HS-27A (cell line): ENCODE measurements around the gene CFLAR.
"Not testable (repeated sequence)": the region's sequence is repeated elsewhere in the genome, so short reads cannot be mapped to it uniquely, and the experiment has no call there.

Source experiments
- DNase-seq: peaks from one replicate; pipeline ENCODE4 v3.0.0-alpha.2; 2012; ENCODE audit warnings: low read depth, missing footprints

The CFLAR gene

DNA sequence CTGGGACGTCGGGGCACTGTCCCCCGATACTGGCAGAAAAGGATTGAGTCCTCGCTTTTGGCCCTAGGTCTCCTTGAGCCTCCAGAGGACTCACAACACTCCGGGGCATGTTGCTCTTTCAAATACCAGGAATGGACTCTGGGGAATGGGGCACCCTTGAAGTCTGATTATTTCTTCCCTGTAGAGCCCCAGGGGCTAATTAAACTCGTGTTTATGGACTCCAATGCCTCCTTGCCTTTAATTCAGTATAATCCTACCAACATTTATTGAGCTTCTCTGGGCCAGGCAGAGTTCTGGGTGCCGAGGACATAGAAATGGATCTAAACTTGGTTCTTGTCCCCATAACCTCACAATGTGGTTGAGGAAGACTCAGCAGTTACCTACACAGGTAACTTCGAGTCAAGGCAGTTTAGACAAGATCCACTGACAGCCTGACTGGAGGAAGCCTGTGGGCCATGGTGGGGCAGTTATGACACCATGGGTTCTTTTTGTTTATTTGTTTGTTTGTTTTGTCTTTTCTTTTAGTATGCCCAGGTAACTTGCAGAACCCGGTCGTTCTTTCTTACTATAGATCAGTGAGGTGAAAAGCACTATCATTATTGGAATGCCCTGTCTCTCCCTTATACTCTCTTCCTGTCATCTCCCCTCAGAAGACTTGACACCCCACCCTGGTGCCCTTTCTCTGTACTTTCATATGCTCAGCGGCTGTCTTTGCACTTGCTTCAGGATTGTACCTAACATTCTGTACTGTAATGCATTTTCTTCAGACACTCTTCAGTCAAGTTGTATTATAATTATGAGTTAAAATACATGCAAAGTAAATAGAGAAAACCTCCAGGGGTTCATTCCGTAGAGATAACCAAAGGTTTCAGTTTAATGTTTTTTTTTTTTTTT lies 3.2 kb downstream of the CFLAR start:
- no peak for DNase-seq

DNA sequence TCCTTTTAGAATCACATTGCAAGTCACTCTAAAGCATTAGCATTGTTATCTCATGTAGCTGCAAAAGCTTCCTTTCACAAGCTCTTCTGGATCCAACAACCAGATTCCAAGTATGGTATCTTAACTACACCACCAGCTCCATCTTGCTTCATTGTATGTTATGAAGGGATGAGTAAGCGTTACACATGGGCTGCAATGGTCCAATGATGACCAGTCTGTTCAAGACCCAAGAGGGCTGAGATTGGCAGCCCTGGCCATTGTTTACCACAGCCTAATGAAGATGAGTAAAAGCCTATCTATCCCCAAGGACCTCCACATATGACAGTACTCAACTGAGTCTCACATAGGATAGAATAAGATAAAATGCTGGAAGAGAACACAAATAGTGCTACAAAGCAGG lies 6.3 kb downstream of the CFLAR start:
- no peak for DNase-seq

DNA sequence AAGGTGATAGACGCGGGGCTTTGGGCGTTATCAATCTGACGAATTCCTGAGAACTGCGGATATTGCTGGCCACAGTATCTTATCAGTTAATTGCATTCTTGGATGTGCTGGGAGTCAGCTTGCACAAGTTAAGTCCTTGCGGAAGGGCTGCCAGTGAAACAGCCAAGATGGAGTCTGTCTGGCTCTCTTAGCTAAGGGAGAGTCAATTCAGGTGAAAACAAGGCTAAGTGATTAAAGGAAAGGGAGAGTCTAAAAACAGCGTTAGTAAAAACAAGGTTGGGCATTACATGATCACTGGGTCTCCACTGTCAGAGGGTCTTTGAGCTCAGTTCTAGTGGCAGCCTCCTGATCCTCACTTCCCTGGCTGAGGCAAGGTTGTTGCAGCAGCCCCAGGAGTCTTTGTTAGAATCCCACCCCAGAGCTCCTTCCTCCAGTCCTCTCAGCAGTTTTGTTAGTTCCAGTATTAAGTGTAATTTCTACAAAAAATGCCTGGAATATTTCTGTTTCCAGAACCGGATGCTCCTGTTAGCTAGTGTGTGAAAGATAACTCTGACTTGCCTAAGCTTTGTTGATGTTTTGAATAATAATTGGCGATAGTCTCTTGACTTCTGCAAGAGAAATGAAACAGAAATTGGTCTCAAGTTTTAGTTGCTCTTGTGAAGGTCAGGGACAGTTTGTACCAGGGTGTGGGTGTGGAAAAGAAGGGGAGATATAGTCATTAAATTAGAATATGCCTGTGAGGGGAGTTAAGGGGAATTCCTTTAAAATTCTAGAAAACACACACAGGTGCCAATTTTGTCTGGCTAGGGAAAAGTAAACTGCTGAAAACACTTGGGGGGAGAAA lies 10.6 kb downstream of the CFLAR start:
- DNase-seq = no peak

DNA sequence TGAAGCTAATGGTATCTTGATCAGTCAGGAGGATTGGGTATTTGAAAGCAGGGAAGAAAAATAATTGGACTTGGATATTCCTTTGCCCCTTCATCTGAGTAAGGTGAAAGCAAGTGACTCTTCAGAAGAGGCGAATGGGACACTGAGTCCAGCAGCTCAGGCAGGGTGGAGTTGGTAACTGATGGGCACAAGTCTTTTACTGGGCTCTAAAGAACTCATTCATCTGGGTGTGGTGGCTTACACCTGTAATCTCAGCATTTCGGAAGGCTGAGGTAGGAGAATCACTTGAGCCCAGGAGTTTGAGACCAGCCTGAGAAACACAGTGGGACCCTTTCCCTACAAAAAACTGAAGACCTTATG lies 11.2 kb downstream of the CFLAR start:
- no peak for DNase-seq

DNA sequence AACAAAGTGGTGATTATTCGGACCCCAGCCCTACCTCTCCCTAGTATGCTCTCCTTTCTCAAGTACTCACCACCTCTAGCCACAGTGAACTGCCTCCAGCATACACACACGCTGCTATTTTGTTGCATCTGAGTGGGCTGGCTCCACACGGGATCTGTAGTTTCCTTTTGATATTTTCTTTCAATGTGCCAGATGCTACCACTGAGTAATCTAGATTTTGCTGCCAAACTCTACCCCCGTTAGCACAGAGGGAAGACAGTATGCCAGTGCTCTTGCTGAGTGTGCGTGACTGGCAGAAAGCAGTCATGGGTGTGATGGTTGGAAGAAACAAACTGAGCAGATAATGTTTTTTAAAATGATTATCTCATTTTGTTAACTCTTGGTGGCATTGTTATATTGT lies 11.6 kb downstream of the CFLAR start:
- DNase-seq = no peak

DNA sequence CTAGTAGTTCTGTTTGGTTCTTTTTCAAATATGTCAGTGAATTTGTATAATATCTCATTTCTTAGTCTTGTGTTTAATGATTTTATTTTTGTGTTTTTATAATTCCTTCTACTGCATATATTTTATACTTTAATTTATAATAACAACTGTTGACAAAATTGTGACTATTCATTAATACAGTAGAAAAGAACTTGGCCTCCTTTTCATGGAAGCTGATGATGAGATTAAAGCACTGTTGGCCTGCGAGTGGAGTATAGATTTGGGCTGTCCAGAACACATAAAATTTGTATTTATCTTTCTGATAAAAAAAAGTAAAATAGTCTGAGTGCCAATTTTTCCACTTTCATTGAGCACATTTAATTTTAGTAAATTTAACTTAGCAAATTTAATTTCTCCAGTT lies 12.1 kb downstream of the CFLAR start:
- no peak for DNase-seq

DNA sequence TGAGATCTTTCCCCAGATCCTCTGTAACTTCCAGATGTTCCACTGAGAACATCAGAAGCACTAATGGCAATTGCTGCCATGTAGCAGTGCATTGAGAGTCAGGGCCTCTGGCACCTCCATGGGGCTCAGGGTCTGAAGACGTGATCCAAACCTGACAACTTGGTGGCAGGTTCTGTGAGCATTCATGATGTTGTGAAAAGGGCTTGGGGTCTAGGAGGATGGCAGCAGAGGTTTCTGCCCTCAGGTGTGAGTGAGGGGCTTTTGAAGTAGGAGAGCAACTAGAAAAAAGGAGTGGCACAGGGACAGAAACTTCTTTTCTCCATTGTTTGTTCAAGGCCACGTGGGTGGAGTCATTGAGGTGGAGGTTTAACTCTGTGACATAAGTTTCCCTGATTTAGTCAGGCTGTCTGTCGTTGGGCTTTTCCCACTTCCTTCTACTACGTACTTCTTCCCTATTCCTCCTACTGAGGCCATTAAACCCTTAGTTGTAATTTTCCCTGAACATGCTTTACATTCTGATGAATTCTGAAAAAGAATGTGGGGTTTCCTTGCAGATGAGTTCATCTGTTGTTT lies 13.1 kb downstream of the CFLAR start:
- no peak for DNase-seq

DNA sequence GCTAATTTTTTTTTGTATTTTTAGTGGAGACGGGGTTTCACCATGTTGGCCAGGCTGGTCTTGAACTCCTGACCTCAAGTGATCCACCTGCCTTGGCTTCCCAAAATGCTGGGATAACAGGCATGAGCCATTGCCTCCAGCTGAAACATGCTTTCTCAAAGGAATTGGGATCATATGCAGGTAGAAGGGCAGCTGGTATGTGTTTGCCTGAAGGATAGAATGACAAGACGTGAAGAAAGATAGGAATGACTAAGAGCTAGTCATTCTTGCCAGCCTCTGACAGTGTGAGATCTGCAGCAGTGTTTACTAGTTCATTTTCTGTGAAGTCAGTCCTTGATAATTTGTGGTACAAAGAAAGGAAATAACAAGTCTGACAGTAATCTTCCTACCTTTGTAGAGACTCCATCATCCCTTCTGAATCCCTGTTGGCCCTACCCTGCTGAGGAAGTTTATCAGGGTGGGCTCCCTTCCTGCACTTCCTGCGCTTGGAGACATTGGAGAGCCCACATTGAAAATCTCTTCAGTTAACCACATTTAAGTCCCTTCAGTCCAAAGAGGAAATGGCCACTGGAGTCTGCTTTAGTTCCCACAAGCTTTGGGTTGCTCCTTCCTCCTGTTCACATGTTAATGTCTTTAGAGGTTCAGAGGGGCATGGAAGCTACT lies 14.7 kb downstream of the CFLAR start:
- DNase-seq = no peak

DNA sequence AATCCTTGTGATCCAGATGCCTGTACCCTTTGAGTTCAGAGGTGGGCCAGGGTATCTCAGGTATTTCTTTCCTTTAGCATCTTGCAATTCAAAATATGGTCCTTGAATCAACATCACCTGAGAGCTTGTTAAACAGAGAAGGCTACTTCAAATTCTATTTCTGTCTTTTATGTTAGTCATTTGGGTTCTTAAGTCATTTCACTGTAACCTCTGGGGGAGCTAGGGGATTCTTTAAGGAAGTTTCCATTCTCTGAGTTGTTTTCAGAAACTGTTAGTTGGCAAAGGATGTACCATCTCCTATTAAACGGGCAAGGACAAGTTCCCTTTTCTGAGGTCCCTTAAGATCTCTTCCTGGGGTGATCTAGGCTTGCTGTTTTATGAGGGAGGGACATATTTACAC lies 16.6 kb downstream of the CFLAR start:
- DNase-seq = no peak

DNA sequence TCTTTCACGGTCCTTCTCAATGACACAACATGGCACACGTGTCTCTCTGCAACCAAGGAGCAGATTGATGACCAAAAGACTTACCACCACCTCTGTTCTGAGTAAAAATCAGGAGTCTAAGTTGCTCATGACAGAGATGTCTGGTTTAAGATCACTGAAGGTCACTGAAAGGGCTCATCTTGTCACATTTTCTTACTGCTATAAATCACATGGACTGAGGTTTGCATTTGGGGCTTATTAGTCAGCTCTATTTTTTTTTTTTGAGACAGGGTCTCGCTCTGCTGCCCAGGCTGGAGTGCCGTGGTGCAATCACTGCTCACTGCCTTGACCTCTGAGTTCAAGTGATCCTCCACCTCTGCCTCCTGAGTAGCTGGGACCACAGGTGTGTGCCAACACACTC lies 19.4 kb downstream of the CFLAR start:
- no peak for DNase-seq

DNA sequence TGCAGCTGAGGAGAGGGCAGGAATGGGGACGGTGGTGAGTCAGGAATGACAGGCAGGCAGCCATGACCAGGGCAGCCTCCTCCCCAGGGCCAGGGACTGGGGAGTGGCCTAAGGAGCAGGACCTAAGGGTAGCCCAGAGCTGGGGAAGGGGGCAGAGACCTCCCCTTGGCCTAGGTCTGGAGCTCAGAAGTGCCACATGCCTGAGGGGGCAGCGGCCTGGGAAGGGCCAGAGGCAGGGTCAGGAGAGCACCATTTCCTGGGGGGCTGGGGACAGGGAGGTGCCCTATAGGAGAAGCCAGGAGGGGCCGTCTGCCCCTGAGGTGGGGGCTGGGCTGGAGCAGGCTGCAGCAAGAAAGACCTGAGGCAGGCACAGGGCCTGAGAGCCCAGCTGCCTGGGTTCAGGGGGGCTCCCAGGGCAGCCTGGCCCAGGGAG lies 20.9 kb downstream of the CFLAR start:
- DNase-seq = no peak

DNA sequence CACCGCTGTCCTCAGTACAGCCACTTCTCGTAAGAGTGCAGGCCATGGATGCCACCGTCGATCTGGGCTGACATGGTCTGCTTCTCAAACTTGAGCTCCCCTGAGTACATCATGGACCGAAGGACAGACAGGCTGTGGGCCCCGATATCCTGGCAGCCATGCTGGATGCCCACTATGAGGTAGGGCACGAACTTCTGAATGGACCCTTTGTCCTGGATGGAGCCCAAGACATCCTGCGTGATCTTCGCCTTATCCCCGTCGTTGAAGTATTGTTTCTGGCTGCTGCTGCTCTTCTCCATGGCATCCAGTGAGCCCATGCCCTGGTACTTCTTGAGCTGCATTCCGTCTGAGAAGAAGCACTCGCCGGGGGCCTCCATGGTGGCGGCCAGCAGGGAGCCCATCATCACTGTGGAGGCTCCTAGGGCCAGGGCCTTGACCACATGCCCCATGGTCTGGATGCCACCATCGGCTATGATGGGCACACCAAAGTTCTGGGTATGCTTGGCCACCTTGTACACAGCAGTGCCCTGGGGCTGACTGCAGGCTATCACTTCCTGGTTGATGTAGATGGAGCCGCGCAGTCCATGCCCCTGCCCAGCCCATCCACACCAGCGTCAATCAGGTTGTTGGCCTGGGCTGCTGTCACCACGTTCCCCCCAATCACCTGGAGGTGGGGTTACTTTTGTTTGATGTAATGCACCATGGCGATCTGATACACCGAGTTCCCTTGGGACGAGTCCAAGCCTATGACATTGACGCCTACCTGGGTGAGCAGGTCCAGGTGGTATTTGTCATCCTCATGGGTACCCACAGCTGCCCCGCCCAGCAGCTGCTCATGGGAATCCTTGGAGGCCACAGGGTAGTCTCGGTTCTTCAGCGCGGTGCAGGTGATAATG lies 21.8 kb downstream of the CFLAR start:
- no peak for DNase-seq

DNA sequence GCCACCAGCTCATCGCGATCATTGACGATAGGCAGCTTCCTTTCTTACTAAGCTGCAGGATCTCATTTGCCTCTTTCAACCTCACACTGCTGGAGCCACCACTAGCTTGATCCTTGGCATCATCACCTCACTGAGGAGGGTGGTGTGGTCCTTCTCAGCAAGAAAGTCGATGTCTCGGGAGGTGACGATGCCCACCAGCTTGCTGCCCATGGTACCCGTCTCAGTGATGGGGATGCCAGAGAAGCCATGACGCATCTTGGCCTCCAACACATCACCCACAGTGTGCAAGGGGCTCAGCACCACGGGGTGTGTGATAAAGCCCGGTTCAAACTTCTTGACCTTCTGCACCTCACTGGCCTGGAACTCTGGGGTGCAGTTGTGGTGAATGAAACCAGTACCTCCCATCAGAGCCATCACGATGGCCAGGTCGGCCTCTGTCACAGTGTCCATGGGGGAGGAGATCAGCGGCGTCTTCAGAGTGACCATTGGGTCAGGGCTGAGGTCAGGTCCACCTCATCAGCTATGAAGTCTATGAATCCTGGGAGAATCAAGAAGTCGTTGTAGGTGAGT lies 22.5 kb downstream of the CFLAR start:
- no peak for DNase-seq

DNA sequence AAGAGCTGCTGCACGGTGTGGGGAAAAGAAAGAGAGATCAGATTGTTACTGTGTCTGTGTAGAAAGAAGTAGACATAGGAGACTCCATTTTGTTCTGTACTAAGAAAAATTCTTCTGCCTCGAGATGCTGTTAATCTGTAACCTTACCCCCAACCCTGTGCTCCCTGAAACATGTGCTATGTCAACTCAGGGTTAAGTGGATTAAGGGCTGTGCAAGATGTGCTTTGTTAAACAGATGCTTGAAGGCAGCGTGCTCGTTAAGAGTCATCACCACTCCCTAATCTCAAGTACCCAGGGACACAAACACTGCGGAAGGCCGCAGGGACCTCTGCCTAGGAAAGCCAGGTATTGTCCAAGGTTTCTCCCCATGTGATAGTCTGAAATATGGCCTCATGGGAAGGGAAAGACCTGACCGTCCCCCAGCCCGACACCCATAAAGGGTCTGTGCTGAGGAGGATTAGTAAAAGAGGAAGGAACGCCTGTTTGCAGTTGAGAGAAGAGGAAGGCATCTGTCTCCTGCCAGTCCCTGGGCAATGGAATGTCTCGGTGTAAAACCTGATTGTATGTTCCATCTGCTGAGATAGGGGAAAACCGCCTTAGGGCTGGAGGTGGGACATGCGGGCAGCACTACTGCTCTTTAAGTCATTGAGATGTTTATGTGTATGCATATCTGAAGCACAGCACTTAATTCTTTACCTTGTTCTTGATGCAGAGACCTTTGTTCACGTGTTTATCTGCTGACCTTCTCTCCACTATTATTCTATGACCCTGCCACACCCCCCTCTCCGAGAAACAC lies 23.2 kb downstream of the CFLAR start:
- DNase-seq = not testable (repeated sequence)

DNA sequence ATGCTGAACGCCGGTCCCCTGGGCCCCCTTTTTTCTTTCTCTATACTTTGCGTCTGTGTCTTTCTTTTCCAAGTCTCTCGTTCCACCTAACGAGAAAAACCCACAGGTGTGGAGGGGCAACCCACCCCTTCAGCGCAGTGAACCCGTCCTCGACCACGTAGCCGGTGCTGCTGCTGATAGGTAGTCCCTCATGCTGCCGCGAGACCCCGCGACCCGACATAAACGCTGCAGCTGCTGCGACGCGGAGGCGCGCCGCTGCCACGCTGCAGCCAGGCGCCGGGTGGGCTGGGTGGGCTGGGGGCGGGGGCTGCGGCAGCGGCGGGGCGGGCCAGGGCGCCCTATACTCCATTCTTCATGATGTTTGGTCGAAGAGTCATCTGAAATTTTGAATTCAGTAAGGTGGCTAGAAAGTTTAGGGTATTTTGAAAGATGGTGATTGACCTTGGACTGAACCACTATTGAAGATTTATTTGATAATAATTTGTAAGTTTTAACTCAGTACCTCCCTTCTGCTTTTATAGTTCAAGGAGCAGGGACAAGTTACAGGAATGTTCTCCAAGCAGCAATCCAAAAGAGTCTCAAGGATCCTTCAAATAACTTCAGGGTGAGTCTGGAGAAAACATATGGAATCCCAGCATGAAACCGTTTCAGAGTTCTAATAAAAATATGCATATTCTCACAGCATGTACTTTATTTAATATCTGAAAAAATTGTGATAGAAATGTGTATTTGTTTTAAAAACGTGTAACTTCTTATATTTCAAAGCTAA lies 24.1 kb downstream of the CFLAR start:
- DNase-seq = no peak

DNA sequence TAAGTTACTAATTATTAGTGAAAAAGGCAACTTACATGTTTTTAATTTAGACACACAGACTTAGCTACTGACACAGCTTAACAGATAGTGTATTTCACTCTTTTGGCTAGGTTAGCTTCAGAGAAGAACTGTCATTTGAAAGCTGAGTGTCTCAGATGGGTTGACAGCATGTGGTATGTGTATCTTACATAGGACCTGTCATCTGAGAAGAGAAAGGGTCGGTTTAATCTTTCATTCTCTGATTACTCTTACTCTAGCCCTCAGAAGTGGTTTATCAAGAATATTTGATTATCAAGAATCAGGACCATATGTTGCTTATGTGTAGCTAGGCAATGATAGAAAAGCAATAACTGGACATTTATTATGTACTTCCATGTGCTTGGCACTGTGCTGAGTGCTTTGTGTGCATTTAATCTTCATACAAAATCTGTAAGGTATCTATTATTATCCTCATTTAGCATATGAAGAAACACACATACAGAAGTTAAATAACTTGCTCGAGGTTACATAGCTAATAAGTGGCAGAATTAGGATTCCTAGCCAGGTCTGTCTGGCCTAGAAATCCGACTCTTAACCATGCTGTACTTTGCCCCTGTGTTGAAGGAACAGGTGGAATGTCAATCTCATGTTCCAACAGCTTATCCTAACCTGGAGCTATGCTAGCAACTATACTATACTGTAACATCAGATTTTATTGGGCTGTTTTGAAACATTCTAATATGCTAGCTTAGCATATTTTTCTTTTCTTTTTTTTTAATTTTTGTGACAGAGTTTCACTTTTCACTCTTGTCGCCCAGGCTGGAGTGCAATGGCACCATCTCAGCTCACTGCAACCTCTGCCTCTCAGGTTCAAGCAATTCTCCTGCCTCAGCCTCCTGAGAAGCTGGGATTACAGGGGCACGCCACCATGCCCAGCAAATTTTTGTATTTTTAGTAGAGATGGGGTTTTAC lies 28.4 kb downstream of the CFLAR start:
- no peak for DNase-seq

DNA sequence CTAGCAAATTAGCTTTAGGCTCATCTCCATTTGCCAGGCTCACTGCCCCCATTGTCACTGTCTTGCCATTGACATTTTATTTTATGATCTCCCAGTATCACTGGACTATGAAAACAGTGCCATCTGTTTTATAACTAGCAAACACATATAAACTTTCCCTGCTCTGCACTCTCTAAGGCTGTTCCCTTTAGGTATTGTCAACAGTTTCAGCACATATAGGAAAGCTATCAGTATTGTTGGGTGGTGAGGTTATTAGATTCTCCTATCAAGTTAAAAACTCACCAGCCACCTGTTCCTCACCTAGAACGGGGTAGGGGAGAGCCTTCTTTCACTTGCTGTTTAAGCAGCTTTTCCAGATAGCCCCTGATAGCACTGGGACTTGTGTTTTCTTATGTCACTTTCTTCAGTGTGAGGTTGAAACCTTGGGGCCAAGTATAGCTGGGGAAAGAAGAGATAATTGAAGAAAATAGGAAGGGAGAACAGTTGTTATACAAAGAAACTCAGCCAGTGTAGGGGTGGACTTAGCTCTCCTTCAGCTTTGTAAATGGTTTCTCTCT lies 32.5 kb downstream of the CFLAR start:
- DNase-seq = no peak
